IgD-negative memory B cell (primary cell): ENCODE measurements around the gene HELB. TPM values are rescaled to one million over a fixed set of nuclear protein-coding genes. Genes with fewer than 3 reads are reported as not detected.

Source experiments
- H3K27ac Mint-ChIP-seq, 3 donors: one replicate each; pipeline ENCODE4 v1.8.0; 2020 to 2022; ENCODE audit warnings: mild to moderate bottlenecking in 3 of 3, mixed read lengths in 3 of 3, moderate library complexity in 1 of 3
- H3K27me3 Mint-ChIP-seq: one replicate; pipeline ENCODE4 v1.8.0; 2021; ENCODE audit warnings: mixed read lengths
- H3K36me3 Mint-ChIP-seq: one replicate; pipeline ENCODE4 v1.8.0; 2020; ENCODE audit warnings: mild to moderate bottlenecking, mixed read lengths
- H3K4me1 Mint-ChIP-seq, 3 donors: one replicate each; pipeline ENCODE4 v1.8.0; 2020 to 2022; ENCODE audit warnings: mixed read lengths in 3 of 3, mild to moderate bottlenecking in 1 of 3
- H3K4me3 Mint-ChIP-seq, 4 donors: one replicate each; pipeline ENCODE4 v1.8.0; 2020 to 2022; ENCODE audit warnings: mild to moderate bottlenecking in 4 of 4, mixed read lengths in 4 of 4, moderate library complexity in 3 of 4
- H3K9me3 Mint-ChIP-seq, 3 donors: one replicate each; pipeline ENCODE4 v1.8.0; 2020 to 2021; ENCODE audit warnings: mixed read lengths in 3 of 3, mild to moderate bottlenecking in 1 of 3
- polyA plus RNA-seq: library from polyadenylated mRNA; unstranded; fragments of 300-500 nt; fragmentation: Illumina TruSeq; gene quantifications from one replicate; pipeline ENCODE4 v1.2.3, GENCODE V29; 2021

Gene HELB
- polyA plus RNA-seq, 1 donor from 2014 or later, result 6.9 TPM

DNA sequence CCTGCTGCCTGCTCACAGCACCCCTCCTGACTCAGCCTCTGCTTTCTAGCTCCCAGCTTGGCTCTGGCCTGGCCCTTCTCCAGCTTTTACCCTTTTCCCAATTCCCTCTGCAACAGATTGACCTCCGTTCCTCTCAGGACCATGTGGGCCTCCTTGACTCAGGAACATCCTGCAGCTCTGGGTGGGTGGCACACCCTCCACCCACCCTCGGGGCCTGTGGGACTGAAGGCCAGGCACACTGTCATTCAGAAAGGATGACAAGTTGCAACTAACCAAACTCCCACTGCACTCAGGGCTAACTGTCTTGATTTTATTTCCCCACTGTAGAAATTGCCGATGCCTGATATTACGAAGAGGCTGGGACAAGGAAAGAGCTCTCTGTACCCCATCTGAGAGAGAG lies 59.4 kb downstream of the HELB start:
- H3K27ac Mint-ChIP-seq, result no peak overlapping the region
- H3K36me3 Mint-ChIP-seq, result no peaks in the 10 kb centered on the region
- no peaks in the 10 kb centered on the region for H3K27me3 Mint-ChIP-seq
- no peak overlapping the region for H3K4me3 Mint-ChIP-seq
- H3K9me3 Mint-ChIP-seq, result no peaks in the 10 kb centered on the region
- H3K4me1 Mint-ChIP-seq, result peaks cover 0 to 1% (median 0%) of the 10 kb centered on the region in 3 donors

DNA sequence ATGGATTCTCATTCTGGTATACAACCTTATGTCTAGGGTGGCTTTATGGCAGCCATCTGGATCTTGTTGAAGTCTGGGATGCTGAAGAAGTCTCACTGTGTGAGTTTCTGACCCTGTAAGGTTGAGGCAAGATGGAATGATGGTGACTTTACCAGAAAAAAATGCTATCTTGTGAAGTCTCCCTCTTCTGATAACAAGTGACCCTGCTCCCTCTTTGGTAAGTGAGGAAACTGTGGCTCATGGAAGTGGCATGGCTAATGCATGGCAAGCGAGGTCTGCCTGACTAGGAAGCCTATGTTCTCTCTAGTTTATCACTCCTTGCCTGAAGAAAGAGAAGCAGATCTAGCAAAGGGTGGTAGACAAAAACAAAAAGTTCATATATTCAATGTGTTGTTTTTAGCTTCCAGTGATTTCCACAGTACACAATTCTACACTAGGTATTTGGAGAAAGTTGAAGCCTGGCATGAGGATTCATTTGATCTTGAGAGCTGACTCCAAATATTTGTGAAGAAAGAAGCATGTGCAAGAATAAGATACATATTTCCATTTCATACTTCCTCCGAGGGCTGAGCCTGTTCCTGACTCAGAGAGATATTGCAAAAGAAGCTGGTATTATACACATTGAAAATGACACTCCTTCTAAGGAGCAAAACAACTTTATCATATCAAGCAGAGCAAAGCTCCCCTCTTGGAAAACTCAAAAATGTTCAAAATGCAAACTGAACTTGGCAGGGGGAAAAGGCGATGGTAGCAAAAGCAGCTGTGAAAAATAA lies 63.6 kb downstream of the HELB start:
- Mint-ChIP-seq H3K27me3 (no peaks in the 10 kb centered on the region), H3K4me3 (no peak overlapping the region), H3K4me1 (no peaks in the 10 kb centered on the region), H3K36me3 (no peaks in the 10 kb centered on the region), H3K9me3 (no peaks in the 10 kb centered on the region), H3K27ac (no peak overlapping the region)

DNA sequence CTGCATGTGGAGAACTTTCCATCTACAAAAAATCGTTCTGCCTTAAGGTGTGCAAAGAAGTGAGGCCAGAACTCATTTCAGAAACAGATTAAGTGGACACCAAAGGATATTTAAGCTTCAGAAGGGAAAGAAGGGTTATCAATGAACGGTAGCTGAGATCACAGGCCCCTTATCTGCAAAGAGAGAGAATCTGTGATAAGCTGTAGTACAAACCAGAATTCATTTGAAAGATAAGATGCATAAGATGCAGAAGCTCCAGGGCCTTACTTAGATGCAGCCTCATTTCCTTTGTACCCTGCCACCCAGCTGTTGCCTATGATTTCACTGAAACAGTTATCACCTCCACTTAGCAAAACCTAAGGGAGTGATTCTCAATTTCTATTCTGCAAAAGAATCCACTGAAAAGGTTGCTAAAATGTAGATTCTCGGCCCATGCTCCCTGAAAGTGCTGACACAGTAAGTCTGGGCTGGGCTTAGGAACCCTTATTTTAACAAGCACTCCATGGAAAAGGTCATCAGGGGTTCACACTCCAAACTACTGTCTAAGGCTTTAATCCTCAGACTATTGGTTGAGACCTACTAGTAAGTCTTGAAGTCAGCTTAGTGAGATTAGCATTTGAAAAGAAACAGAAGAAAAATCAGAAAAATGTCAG lies 64.8 kb downstream of the HELB start:
- no peaks in the 10 kb centered on the region for H3K27me3 Mint-ChIP-seq
- no peaks in the 10 kb centered on the region for H3K4me1 Mint-ChIP-seq
- no peaks in the 10 kb centered on the region for H3K9me3 Mint-ChIP-seq
- H3K4me3 Mint-ChIP-seq, result no peak overlapping the region
- H3K36me3 Mint-ChIP-seq, result no peaks in the 10 kb centered on the region
- H3K27ac Mint-ChIP-seq, result no peak overlapping the region

DNA sequence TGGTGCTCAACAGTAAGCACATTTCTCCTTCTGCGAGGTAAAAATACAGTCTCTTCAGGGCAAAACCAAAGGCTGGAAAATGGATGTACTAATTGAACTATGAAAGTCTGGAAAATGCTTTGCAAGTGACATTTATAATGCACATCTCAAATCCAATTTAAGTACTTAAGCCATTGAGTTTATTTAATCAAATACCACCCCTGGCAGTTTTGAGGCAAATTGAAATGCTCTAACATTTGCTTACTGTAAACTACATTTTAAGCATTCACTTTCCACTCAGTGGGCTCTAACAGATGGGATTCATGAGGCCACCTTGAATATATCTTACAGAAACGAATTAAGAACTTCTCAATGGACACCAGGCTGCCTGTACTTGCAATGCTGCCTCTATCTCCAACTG lies 69.7 kb downstream of the HELB start:
- Mint-ChIP-seq H3K27ac (no peak overlapping the region), H3K36me3 (no peaks in the 10 kb centered on the region)

DNA sequence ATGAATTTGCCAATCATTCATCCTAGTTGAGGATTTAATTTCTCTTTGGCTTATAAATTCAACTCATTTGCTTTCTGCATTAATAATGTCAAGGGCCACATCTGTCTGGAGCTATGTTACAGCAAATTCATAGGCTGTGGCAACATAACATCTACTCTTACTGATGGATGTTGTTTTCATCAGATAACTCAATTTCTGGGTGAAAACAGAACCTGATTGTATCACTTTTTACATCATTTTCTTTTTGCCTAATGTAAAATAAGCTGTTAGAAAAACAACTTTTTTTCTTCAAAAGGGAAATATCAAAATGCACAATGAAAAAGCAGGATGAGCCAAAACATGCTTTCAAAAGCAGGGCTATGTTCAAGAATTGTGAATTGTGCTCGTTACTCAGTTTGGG lies 73.3 kb downstream of the HELB start:
- Mint-ChIP-seq H3K27me3 (no peaks in the 10 kb centered on the region), H3K4me1 (peaks cover 0 to 3% (median 0%) of the 10 kb centered on the region in 3 donors), H3K36me3 (no peaks in the 10 kb centered on the region), H3K9me3 (no peaks in the 10 kb centered on the region), H3K4me3 (no peak overlapping the region), H3K27ac (no peak overlapping the region)

More for the DNA sequence above, 69.7 kb downstream of the HELB start:
- no peaks in the 10 kb centered on the region for H3K9me3 Mint-ChIP-seq
- no peaks in the 10 kb centered on the region for H3K4me1 Mint-ChIP-seq
- H3K27me3 Mint-ChIP-seq, result no peaks in the 10 kb centered on the region
- no peak overlapping the region for H3K4me3 Mint-ChIP-seq

DNA sequence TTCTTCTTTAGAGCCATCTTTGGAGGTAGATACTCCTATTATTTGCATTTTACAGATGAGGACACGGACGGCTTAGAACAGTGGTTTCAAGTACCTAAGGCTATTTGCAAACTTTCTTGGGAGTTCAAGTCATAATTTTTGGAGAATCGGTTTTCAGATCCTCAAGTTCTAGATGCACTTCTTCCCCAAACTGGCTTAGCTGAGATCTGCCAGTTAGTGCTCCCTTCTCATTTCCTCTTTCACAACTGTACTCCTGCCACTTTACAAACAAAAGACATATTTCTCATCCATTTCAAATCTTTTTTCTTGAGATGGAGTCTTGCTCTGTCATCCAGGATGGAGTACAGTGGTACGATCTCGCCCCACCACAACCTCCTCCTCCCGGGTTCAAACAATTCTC lies 77.3 kb downstream of the HELB start:
- Mint-ChIP-seq H3K4me3 (peak overlapping the region in 1 of 4 donors; percentile 39), H3K36me3 (peaks cover 3% of the 10 kb centered on the region), H3K4me1 (peaks cover 0 to 3% (median 0%) of the 10 kb centered on the region in 3 donors), H3K27ac (no peak overlapping the region), H3K9me3 (no peaks in the 10 kb centered on the region), H3K27me3 (peaks cover 2% of the 10 kb centered on the region)

DNA sequence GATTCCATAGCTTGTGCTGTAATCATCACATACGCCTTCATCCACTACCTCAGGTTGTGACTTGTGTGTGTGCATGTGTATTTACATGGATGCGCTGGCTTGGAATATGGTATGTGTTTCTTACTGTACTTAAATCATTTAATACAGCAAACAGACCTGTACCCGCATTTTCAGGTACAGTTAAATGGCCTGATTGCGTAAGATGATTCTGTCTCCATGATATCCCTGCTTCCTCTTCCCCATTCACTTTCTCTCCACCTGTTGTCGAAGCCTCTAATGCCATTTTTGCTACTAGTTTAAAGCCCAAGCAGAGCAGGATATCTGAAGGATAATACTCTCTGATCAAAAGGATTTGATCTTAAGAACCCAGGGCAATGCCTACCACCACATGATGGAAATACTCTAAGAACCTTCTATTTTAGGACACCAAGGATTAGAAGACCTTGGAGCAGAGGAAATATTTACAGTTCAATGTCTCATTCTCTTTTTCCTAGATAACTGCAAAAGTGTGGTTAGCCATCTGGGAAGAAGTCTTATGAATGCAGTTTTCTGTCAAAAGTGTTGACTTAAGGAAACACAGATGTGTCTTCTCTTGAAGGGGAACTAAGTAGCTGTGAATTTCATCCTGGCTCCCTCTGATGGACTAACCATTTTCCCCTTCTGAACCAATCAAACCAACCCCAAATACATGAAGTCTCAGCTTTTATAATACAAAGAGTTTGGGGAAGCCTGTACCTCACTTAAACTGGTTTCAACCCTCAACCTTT lies 78.7 kb downstream of the HELB start:
- peaks cover 3% of the 10 kb centered on the region for H3K36me3 Mint-ChIP-seq
- no peak overlapping the region for H3K4me3 Mint-ChIP-seq
- no peak overlapping the region for H3K27ac Mint-ChIP-seq
- H3K27me3 Mint-ChIP-seq, result peaks cover 2% of the 10 kb centered on the region
- peaks cover 0 to 3% (median 0%) of the 10 kb centered on the region in 3 donors for H3K4me1 Mint-ChIP-seq
- H3K9me3 Mint-ChIP-seq, result no peaks in the 10 kb centered on the region

DNA sequence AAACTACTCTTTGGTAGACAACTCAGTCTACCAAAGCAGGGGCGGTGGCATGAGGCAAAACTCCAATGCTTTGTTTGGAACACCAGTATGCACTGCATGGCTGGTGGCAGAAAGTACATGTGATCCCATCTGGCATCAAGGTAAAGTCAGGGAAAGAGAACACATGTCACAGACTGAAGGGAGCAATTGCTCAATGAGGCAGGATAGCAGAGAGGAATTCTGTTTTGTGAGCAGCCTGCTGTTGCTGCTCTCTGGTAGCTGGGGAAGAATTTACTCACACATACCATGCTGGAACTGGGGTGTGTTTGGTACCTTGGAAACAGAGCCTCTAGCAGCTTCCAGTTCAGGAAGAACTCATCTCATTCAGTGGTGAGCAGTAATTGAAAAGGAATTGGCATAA lies 84.8 kb downstream of the HELB start:
- Mint-ChIP-seq H3K27me3 (peaks cover 2% of the 10 kb centered on the region), H3K9me3 (peaks cover 0 to 4% (median 1%) of the 10 kb centered on the region in 3 donors), H3K36me3 (no peaks in the 10 kb centered on the region), H3K4me1 (no peaks in the 10 kb centered on the region), H3K4me3 (no peak overlapping the region), H3K27ac (no peak overlapping the region)

Other genes starting within 250 kb of the HELB start
- gene LLPH, start 171.7 kb upstream of the HELB start, polyA plus RNA-seq, result 33.2 TPM
- 324 TPM for gene TMBIM4, start 132.5 kb upstream of the HELB start, polyA plus RNA-seq
- not detected for gene IRAK3, start 113.3 kb upstream of the HELB start, polyA plus RNA-seq